K562 (cell line): ENCODE data around the gene SLC7A4. TPM values are rescaled to one million over a fixed set of nuclear protein-coding genes. Genes with fewer than 3 reads are reported as not detected.

Source experiments
- EHMT2 ChIP-seq: fragments of 450-650 bp; IDR thresholded peaks from 2 replicates; pipeline ENCODE4 v1.6.1; 2018; ENCODE audit warnings: antibody characterized with exemption
- ELF2 ChIP-seq: fragments of 250-450 bp; sonication (Bioruptor Pico); IDR thresholded peaks from 2 replicates; pipeline ENCODE4 v1.5.0; 2021; ENCODE audit warnings: mild to moderate bottlenecking
- FOXM1 ChIP-seq, 2 experiments: fragments of 450-650 bp in 1 of 2; sonication (generic) in 1 of 2; formaldehyde crosslinking in 1 of 2; IDR thresholded peaks; 2 replicates each; pipeline versions ENCODE4 v1.6.1 to v1.9.0; 2017 to 2022; ENCODE audit warnings: low read depth in 2 of 2, mild to moderate bottlenecking in 2 of 2, missing genetic modification reagents in 1 of 2, moderate library complexity in 1 of 2
- GABPB1 ChIP-seq: sonication (generic); formaldehyde crosslinking; IDR thresholded peaks from 2 replicates; pipeline ENCODE4 v1.8.0; 2022; ENCODE audit warnings: mild to moderate bottlenecking, missing genetic modification reagents
- HDGF ChIP-seq: fragments of 450-650 bp; IDR thresholded peaks from 2 replicates; pipeline ENCODE4 v1.6.1; 2016
- HLTF ChIP-seq: fragments of 450-650 bp; IDR thresholded peaks from 2 replicates; pipeline ENCODE4 v1.6.1; 2016
- HSF4 ChIP-seq: fragments of 250-450 bp; sonication (Bioruptor Pico); IDR thresholded peaks from 2 replicates; pipeline ENCODE4 v2.1.2; 2022; ENCODE audit warnings: mild to moderate bottlenecking, moderate library complexity, borderline replicate concordance
- MEF2D ChIP-seq: conservative IDR thresholded peaks from 2 replicates; pipeline ENCODE4 v1.6.1; 2016; ENCODE audit warnings: low read depth, missing genetic modification characterization, missing compliant biosample characterization
- RBBP5 ChIP-seq: fragments of 200-600 bp; sonication (generic); IDR thresholded peaks from 2 replicates; pipeline ENCODE4 v1.6.1; 2012; ENCODE audit warnings: borderline replicate concordance, mild to moderate bottlenecking, low read length, control low read depth, inconsistent platforms; ENCODE audit not compliant: insufficient read depth, poor library complexity, severe bottlenecking
- SP1 ChIP-seq: sonication (generic); formaldehyde crosslinking; IDR thresholded peaks from 2 replicates; pipeline ENCODE4 v1.8.1; 2022; ENCODE audit warnings: mild to moderate bottlenecking, missing genetic modification reagents
- TBL1XR1 ChIP-seq, 2 experiments: IDR thresholded peaks; 2 replicates each; pipeline ENCODE4 v1.6.1; 2012; ENCODE audit warnings: improper control_type of control experiment in 2 of 2, low read length in 2 of 2, mild to moderate bottlenecking in 1 of 2
- TEAD2 ChIP-seq: fragments of 450-650 bp; IDR thresholded peaks from 2 replicates; pipeline ENCODE4 v1.6.1; 2016; ENCODE audit warnings: missing genetic modification characterization, control low read depth, missing compliant biosample characterization
- ZFP36 ChIP-seq: fragments of 150-350 bp; IDR thresholded peaks from 2 replicates; pipeline ENCODE4 v1.6.1; 2018; ENCODE audit warnings: low read length, low read depth; ENCODE audit not compliant: partially characterized antibody
- ZNF24 ChIP-seq: fragments of 450-650 bp; IDR thresholded peaks from 2 replicates; pipeline ENCODE4 v1.6.1; 2016
- ZNF41 ChIP-seq: fragments of 250-450 bp; sonication (Bioruptor Pico); conservative IDR thresholded peaks from 2 replicates; pipeline ENCODE4 v1.4.0; 2020; ENCODE audit warnings: mild to moderate bottlenecking
- ZNF644 ChIP-seq: fragments of 200-800 bp; sonication (Bioruptor generic); IDR thresholded peaks from 2 replicates; pipeline ENCODE4 v1.6.1; 2016; ENCODE audit warnings: low read depth, missing genetic modification characterization, missing compliant biosample characterization
- ZNF778 ChIP-seq: fragments of 450-650 bp; formaldehyde crosslinking; IDR thresholded peaks from 2 replicates; pipeline ENCODE4 v1.4.0; 2020; ENCODE audit warnings: mild to moderate bottlenecking, moderate library complexity
- polyA plus RNA-seq, 8 experiments: library from polyadenylated mRNA; depleted of rRNA in 4 of 8; stranded (reverse) in 5 of 8; unstranded in 3 of 8; fragments of >200 nt; fragmentation: Nextera tagmentation in 2 of 8; fragmentation: Illumina TruSeq in 1 of 8; extraction: Ambion mirVana in 2 of 8; extraction: Trizol in 1 of 8; gene quantifications; 2 replicates each; pipeline versions ENCODE4 v1.2.1 to v1.2.3, GENCODE V29; 2011 to 2014; ENCODE audit warnings: inconsistent platforms in 1 of 8, missing spikeins in 1 of 8
- total RNA-seq, 7 experiments: library from RNA; depleted of rRNA in 6 of 7; stranded (reverse); fragments of >200 nt in 6 of 7; fragmentation: Illumina TruSeq in 2 of 7; extraction: Trizol in 2 of 7; gene quantifications; 2 replicates each; pipeline versions ENCODE4 v1.2.1 to v1.2.3, GENCODE V29; 2011 to 2021; ENCODE audit warnings: low replicate concordance in 1 of 7
- TF ChIP-seq, protein P1 (sequence below): fragments of 200-800 bp; sonication (Bioruptor generic); IDR thresholded peaks from 2 replicates; pipeline ENCODE4 v1.6.1; 2016; ENCODE audit warnings: missing genetic modification characterization, missing compliant biosample characterization
- TF ChIP-seq, protein P2 (sequence below): sonication (generic); formaldehyde crosslinking; IDR thresholded peaks from 2 replicates; pipeline ENCODE4 v1.8.0; 2022; ENCODE audit warnings: mild to moderate bottlenecking, missing genetic modification reagents
- TF ChIP-seq, protein P3 (sequence below): sonication (generic); formaldehyde crosslinking; IDR thresholded peaks from 2 replicates; pipeline ENCODE4 v1.8.1; 2023; ENCODE audit warnings: mild to moderate bottlenecking, missing genetic modification reagents

SLC7A4 gene
- total and polyA plus RNA-seq, 9 of the 15 experiments (the other 6 are each of a cell fraction or from before 2014, with no cell fraction given) = not detected

DNA sequence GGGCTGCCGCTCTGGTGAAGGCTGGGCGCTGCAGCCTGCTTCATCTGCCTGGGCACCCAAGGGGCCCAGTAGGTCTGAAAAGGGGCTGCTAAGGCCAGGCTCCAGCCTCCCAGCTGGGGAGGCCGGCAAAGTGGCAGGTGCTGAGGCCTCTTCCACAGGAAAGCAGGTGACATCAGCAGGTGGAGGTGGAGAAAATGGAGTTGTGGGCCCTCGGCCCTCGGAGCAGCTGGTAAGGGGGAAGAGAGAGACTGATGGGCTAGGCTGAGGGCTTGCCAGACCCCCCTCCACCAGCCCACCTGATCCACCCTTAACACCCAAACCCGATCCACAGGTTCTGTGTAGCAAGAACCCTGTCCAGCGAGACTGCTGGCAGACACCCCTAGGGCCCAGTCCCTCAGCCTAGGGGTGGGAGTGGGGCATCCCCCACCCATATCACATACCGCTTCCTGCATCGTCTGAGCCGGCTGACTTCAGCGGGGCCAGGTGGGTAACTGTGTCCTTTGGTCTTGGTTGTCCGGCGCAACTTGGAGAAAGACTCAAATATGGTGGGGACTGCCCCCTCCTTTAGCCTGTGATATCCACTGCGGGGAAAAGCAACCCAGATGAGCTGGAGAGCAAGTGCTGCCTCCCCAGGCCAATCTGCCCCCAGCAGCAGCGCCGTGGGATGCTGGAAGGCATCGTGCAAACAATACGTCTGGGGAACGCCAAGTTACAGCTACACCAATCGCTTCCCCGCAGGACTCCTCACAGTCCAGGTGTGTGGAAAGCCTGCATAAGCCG, 32.0 kb downstream of the SLC7A4 start (continued):
- TF ChIP-seq, protein P1, sequence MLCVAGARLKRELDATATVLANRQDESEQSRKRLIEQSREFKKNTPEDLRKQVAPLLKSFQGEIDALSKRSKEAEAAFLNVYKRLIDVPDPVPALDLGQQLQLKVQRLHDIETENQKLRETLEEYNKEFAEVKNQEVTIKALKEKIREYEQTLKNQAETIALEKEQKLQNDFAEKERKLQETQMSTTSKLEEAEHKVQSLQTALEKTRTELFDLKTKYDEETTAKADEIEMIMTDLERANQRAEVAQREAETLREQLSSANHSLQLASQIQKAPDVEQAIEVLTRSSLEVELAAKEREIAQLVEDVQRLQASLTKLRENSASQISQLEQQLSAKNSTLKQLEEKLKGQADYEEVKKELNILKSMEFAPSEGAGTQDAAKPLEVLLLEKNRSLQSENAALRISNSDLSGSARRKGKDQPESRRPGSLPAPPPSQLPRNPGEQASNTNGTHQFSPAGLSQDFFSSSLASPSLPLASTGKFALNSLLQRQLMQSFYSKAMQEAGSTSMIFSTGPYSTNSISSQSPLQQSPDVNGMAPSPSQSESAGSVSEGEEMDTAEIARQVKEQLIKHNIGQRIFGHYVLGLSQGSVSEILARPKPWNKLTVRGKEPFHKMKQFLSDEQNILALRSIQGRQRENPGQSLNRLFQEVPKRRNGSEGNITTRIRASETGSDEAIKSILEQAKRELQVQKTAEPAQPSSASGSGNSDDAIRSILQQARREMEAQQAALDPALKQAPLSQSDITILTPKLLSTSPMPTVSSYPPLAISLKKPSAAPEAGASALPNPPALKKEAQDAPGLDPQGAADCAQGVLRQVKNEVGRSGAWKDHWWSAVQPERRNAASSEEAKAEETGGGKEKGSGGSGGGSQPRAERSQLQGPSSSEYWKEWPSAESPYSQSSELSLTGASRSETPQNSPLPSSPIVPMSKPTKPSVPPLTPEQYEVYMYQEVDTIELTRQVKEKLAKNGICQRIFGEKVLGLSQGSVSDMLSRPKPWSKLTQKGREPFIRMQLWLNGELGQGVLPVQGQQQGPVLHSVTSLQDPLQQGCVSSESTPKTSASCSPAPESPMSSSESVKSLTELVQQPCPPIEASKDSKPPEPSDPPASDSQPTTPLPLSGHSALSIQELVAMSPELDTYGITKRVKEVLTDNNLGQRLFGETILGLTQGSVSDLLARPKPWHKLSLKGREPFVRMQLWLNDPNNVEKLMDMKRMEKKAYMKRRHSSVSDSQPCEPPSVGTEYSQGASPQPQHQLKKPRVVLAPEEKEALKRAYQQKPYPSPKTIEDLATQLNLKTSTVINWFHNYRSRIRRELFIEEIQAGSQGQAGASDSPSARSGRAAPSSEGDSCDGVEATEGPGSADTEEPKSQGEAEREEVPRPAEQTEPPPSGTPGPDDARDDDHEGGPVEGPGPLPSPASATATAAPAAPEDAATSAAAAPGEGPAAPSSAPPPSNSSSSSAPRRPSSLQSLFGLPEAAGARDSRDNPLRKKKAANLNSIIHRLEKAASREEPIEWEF (CRISPR knock-in tag) = no peak
- TF ChIP-seq, protein P2, sequence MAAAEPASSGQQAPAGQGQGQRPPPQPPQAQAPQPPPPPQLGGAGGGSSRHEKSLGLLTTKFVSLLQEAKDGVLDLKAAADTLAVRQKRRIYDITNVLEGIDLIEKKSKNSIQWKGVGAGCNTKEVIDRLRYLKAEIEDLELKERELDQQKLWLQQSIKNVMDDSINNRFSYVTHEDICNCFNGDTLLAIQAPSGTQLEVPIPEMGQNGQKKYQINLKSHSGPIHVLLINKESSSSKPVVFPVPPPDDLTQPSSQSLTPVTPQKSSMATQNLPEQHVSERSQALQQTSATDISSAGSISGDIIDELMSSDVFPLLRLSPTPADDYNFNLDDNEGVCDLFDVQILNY (CRISPR knock-in tag) = no peak
- no peak for TF ChIP-seq GABPB1 (CRISPR knock-in tag)
- no peak for TF ChIP-seq ZNF24
- TF ChIP-seq ZNF644 (tag) = no peak
- TF ChIP-seq TEAD2 (tag) = no peak
- TF ChIP-seq TBL1XR1 (IDR thresholded peaks at IDR 0.05; ENCODE audit: low read length in 2 of 2) = peak; percentile 22 to 67; a peak in 1 of 4 replicates
- TF ChIP-seq HDGF = no peak
- no peak for TF ChIP-seq SP1 (CRISPR knock-in tag)
- TF ChIP-seq, protein P3, sequence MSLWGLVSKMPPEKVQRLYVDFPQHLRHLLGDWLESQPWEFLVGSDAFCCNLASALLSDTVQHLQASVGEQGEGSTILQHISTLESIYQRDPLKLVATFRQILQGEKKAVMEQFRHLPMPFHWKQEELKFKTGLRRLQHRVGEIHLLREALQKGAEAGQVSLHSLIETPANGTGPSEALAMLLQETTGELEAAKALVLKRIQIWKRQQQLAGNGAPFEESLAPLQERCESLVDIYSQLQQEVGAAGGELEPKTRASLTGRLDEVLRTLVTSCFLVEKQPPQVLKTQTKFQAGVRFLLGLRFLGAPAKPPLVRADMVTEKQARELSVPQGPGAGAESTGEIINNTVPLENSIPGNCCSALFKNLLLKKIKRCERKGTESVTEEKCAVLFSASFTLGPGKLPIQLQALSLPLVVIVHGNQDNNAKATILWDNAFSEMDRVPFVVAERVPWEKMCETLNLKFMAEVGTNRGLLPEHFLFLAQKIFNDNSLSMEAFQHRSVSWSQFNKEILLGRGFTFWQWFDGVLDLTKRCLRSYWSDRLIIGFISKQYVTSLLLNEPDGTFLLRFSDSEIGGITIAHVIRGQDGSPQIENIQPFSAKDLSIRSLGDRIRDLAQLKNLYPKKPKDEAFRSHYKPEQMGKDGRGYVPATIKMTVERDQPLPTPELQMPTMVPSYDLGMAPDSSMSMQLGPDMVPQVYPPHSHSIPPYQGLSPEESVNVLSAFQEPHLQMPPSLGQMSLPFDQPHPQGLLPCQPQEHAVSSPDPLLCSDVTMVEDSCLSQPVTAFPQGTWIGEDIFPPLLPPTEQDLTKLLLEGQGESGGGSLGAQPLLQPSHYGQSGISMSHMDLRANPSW = peak; percentile 88
- TF ChIP-seq ZFP36 = no peak
- no peak for TF ChIP-seq FOXM1 (IDR thresholded peaks at IDR 0.05; ENCODE audit: low read depth)
- TF ChIP-seq FOXM1 (CRISPR knock-in tag; IDR thresholded peaks at IDR 0.05; ENCODE audit: low read depth) = no peak
- TF ChIP-seq ZNF41 (CRISPR knock-in tag) = no peak
- no peak for TF ChIP-seq HSF4
- no peak for TF ChIP-seq EHMT2
- no peak for TF ChIP-seq MEF2D (tag)
- no peak for TF ChIP-seq HLTF
- no peak for TF ChIP-seq RBBP5
- TF ChIP-seq ZNF778 (CRISPR knock-in tag) = no peak
- TF ChIP-seq ELF2 (CRISPR knock-in tag) = no peak
